ENCODE data around the gene E2F4.

- TF ChIP-seq POLR2AphosphoS5 (IDR thresholded peaks at IDR 0.05; ENCODE audit: low read depth, low read length) = no peak
- TF ChIP-seq EGR1 (IDR thresholded peaks at IDR 0.05; ENCODE audit: borderline replicate concordance, low read depth, low read length) = no peak
- no peak for TF ChIP-seq RFX5 (IDR thresholded peaks at IDR 0.05; ENCODE audit: borderline replicate concordance, low read depth, low read length)
- no peak for TF ChIP-seq ZNF274 (IDR thresholded peaks at IDR 0.05; ENCODE audit: borderline replicate concordance, extremely low read depth, low read length)
- no peak for TF ChIP-seq EP300 (IDR thresholded peaks at IDR 0.05; ENCODE audit: borderline replicate concordance in 1 of 2, low read depth in 2 of 2, low read length in 2 of 2)
- no peak for TF ChIP-seq POLR2A (IDR thresholded peaks at IDR 0.05; ENCODE audit: control extremely low read depth in 1 of 2, low read depth in 2 of 2, low read length in 2 of 2)
- TF ChIP-seq ATF3 (IDR thresholded peaks at IDR 0.05; ENCODE audit: insufficient read depth, low read depth, low read length) = no peak
- TF ChIP-seq CTCF (IDR thresholded peaks at IDR 0.05; ENCODE audit: control extremely low read depth in 1 of 3, insufficient read depth in 1 of 3, low read depth in 1 of 3, low read length in 3 of 3) = no peak
- no peak for TF ChIP-seq MAFK (IDR thresholded peaks at IDR 0.05; ENCODE audit: low read depth, low read length)
- no peak for TF ChIP-seq YY1 (IDR thresholded peaks at IDR 0.05; ENCODE audit: low read depth, low read length)
- no peak for TF ChIP-seq CHD7 (IDR thresholded peaks at IDR 0.05; ENCODE audit: insufficient replicate concordance, low read length)
- no peak for TF ChIP-seq CEBPB (IDR thresholded peaks at IDR 0.05; ENCODE audit: low read depth, low read length)
These were observed 25.8 kb upstream of the E2F4 start for GRCh38 chr16:67166110-67166547.
